ENCODE results near the gene DSN1. TPM values are rescaled to one million over a fixed set of nuclear protein-coding genes. Genes with fewer than 3 reads are reported as not detected.
"Not testable (repeated sequence)": the region's sequence is repeated elsewhere in the genome, so short reads cannot be mapped to it uniquely, and the experiment has no call there.

Gene DSN1
- total and polyA plus RNA-seq, 9 donors: 3.3 to 7.0 (median 6.0) TPM

- Histone ChIP-seq H3K9me3 (no peaks in the 10 kb centered on the region), H3K4me1 (ENCODE audit: insufficient read depth) (peaks cover 3% of the 10 kb centered on the region), H3K36me3 (no peaks in the 10 kb centered on the region), H3K4me3 (no peak overlapping the region), H3K27me3 (no peaks in the 10 kb centered on the region), H3K27ac (no peak overlapping the region)
- intact Hi-C loops (cut with DNase I): no loop called here
- 73 to 83% (median 74%) methylated on average over 1 of the region's 1 CpG for WGBS, 3 donors
- no peak for TF ChIP-seq EP300 (IDR thresholded peaks at IDR 0.05)
- no peak for TF ChIP-seq POLR2A (IDR thresholded peaks at IDR 0.05)
- TF ChIP-seq CTCF (IDR thresholded peaks at IDR 0.05): no peak
- no peak for DNase-seq
Measured at GRCh38 chr20:36800410-36800809, 26.8 kb upstream of the DSN1 start.

- 93 to 94% (median 93%) methylated on average over 10 of the region's 10 CpGs for WGBS, 3 donors
- DNase-seq; H3K27me3 ChIP-seq; H3K27ac ChIP-seq; intact Hi-C loops (cut with DNase I); H3K9me3 ChIP-seq; H3K4me1 ChIP-seq (ENCODE audit: insufficient read depth); H3K4me3 ChIP-seq; H3K36me3 ChIP-seq: not testable (repeated sequence)
Measured at GRCh38 chr20:36799313-36799712, 25.8 kb upstream of the DSN1 start.

- no peaks in the 10 kb centered on the region for H3K27me3 ChIP-seq
- TF ChIP-seq EP300 (IDR thresholded peaks at IDR 0.05): no peak
- TF ChIP-seq CTCF (IDR thresholded peaks at IDR 0.05): no peak
- no peak for TF ChIP-seq POLR2A (IDR thresholded peaks at IDR 0.05)
- DNase-seq: no peak
- H3K4me3 ChIP-seq: no peak overlapping the region
- 59 to 83% (median 72%) methylated on average over 5 of the region's 5 CpGs for WGBS, 3 donors
- no peak overlapping the region for H3K27ac ChIP-seq
- peaks cover 3% of the 10 kb centered on the region for H3K4me1 ChIP-seq (ENCODE audit: insufficient read depth)
- intact Hi-C loops (cut with DNase I): no loop called here
- H3K9me3 ChIP-seq: no peaks in the 10 kb centered on the region
- no peaks in the 10 kb centered on the region for H3K36me3 ChIP-seq
Measured at GRCh38 chr20:36796875-36797274, 23.3 kb upstream of the DSN1 start.

- Histone ChIP-seq H3K4me1 (ENCODE audit: insufficient read depth) (peaks cover 3% of the 10 kb centered on the region), H3K27me3 (no peaks in the 10 kb centered on the region), H3K4me3 (no peak overlapping the region), H3K9me3 (no peaks in the 10 kb centered on the region), H3K36me3 (no peaks in the 10 kb centered on the region), H3K27ac (no peak overlapping the region)
- no peak for TF ChIP-seq CTCF (IDR thresholded peaks at IDR 0.05)
- TF ChIP-seq EP300 (IDR thresholded peaks at IDR 0.05): no peak
- TF ChIP-seq POLR2A (IDR thresholded peaks at IDR 0.05): no peak
- intact Hi-C loops (cut with DNase I): no loop called here
- DNase-seq: no peak
- 63 to 83% (median 66%) methylated on average over 5 of the region's 5 CpGs for WGBS, 3 donors
Measured at GRCh38 chr20:36796117-36796516, 22.6 kb upstream of the DSN1 start.

GRCh38 chr20:36795691-36796090 lies 22.1 kb upstream of the DSN1 start:
- no peak for TF ChIP-seq POLR2A (IDR thresholded peaks at IDR 0.05)
- no peak for TF ChIP-seq CTCF (IDR thresholded peaks at IDR 0.05)
- TF ChIP-seq EP300 (IDR thresholded peaks at IDR 0.05): no peak
- no peak overlapping the region for H3K4me3 ChIP-seq
- 56 to 67% (median 64%) methylated on average over 5 of the region's 5 CpGs for WGBS, 3 donors
- H3K36me3 ChIP-seq: no peaks in the 10 kb centered on the region
- intact Hi-C loops (cut with DNase I): no loop called here
- H3K27ac ChIP-seq: no peak overlapping the region
- no peaks in the 10 kb centered on the region for H3K9me3 ChIP-seq
- no peaks in the 10 kb centered on the region for H3K27me3 ChIP-seq
- DNase-seq: no peak
- H3K4me1 ChIP-seq (ENCODE audit: insufficient read depth): peaks cover 3% of the 10 kb centered on the region
